Adrenal gland (tissue), 5 donors: Measurements from ENCODE around the gene ANK2.

Experiments used
- POLR2A ChIP-seq, 2 donors: fragments of 450-650 bp; IDR thresholded peaks; one replicate each; pipeline ENCODE4 v1.6.1; 2017; ENCODE audit warnings: antibody characterized with exemption in 2 of 2, mild to moderate bottlenecking in 2 of 2, moderate library complexity in 1 of 2
- TF ChIP-seq, protein P1 (sequence below), 6 experiments: fragments of 450-650 bp in 4 of 6; fragments of 200-600 bp in 2 of 6; sonication (generic) in 1 of 6; IDR thresholded peaks; 1 replicate in 5 of 6; 2 replicates in 1 of 6; pipeline versions ENCODE4 v1.5.1 to v1.8.0; 2016 to 2021; ENCODE audit warnings: antibody characterized with exemption in 6 of 6, mild to moderate bottlenecking in 2 of 6, moderate library complexity in 1 of 6
- donor health status: DM: no; HTN: no; CAD: no.

- TF ChIP-seq, protein P1, sequence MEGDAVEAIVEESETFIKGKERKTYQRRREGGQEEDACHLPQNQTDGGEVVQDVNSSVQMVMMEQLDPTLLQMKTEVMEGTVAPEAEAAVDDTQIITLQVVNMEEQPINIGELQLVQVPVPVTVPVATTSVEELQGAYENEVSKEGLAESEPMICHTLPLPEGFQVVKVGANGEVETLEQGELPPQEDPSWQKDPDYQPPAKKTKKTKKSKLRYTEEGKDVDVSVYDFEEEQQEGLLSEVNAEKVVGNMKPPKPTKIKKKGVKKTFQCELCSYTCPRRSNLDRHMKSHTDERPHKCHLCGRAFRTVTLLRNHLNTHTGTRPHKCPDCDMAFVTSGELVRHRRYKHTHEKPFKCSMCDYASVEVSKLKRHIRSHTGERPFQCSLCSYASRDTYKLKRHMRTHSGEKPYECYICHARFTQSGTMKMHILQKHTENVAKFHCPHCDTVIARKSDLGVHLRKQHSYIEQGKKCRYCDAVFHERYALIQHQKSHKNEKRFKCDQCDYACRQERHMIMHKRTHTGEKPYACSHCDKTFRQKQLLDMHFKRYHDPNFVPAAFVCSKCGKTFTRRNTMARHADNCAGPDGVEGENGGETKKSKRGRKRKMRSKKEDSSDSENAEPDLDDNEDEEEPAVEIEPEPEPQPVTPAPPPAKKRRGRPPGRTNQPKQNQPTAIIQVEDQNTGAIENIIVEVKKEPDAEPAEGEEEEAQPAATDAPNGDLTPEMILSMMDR (IDR thresholded peaks at IDR 0.05): no peak
- TF ChIP-seq POLR2A (IDR thresholded peaks at IDR 0.05): no peak
Measured at GRCh38 chr4:113260688-113261087, 211.2 kb downstream of the ANK2 start.
